ENCODE results near the gene SLC38A8.

SLC38A8 gene

GRCh38 chr16:84042308-84042878 lies at the start of gene SLC38A8:
SLC38A8 (minus strand) TSS chr16:84042795; CDS start chr16:84042157, 638 bp downstream.
- DNase-seq (ENCODE audit: low read depth in 2 of 2) = no peak
- TF ChIP-seq, protein P1, sequence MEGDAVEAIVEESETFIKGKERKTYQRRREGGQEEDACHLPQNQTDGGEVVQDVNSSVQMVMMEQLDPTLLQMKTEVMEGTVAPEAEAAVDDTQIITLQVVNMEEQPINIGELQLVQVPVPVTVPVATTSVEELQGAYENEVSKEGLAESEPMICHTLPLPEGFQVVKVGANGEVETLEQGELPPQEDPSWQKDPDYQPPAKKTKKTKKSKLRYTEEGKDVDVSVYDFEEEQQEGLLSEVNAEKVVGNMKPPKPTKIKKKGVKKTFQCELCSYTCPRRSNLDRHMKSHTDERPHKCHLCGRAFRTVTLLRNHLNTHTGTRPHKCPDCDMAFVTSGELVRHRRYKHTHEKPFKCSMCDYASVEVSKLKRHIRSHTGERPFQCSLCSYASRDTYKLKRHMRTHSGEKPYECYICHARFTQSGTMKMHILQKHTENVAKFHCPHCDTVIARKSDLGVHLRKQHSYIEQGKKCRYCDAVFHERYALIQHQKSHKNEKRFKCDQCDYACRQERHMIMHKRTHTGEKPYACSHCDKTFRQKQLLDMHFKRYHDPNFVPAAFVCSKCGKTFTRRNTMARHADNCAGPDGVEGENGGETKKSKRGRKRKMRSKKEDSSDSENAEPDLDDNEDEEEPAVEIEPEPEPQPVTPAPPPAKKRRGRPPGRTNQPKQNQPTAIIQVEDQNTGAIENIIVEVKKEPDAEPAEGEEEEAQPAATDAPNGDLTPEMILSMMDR (IDR thresholded peaks at IDR 0.05; ENCODE audit: low read depth, low read length) = no peak
- no peak within 1 kb of the TSS for H3K4me3 ChIP-seq (replicated peaks in 1 of 2; ENCODE audit: low read depth in 2 of 2, low read length in 2 of 2)

DNA sequence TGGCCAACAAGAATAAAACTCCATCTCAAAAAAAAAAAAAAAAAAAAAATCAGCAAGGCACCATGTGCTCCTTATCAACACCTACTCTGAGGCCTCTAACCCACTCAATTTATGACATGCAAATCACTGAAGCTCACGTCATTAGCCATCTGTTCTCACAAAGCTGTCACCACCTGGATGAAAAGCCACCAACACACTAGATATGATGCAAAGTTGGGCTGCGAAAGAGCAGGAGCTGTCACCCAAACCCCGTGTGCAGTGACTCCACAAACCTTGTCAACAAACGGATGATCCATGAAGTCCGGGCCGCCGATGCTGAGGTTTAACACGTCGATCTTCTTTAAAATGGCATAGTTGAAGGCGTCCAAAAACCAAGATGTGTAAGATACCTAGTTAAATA lies 48.9 kb upstream of the SLC38A8 start:
- no peak for DNase-seq (ENCODE audit: low read depth in 2 of 2)
- TF ChIP-seq, protein P1 (IDR thresholded peaks at IDR 0.05; ENCODE audit: low read depth, low read length) = no peak
- H3K4me3 ChIP-seq (replicated peaks in 1 of 2; ENCODE audit: low read depth in 2 of 2, low read length in 2 of 2) = no peak overlapping the region

DNA sequence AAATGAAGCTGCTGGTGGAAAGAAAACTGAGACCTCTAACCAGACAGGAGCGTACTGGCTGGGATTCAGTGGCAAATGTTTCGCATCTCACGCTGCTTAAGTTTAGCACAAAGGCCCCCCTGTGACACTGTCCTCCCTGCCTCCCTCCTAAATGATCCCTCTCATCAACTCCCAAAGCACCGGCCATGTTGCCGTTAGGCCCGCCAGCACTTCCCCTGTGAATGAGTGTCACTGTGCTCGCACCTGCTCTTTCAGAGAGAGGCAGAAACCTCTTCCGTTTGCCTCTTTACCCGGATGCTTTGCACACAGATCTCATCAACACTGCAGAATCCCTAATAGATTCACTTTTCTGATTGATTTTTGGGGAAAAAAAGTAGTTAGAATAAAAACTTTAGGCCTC lies 47.6 kb upstream of the SLC38A8 start:
- no peak overlapping the region for H3K4me3 ChIP-seq (replicated peaks in 1 of 2; ENCODE audit: low read depth in 2 of 2, low read length in 2 of 2)
- no peak for DNase-seq (ENCODE audit: low read depth in 2 of 2)
- TF ChIP-seq, protein P1 (IDR thresholded peaks at IDR 0.05; ENCODE audit: low read depth, low read length) = no peak

- DNase-seq (ENCODE audit: low read depth in 2 of 2) = no peak
- TF ChIP-seq, protein P1 (IDR thresholded peaks at IDR 0.05; ENCODE audit: low read depth, low read length) = no peak
- no peak overlapping the region for H3K4me3 ChIP-seq (replicated peaks in 1 of 2; ENCODE audit: low read depth in 2 of 2, low read length in 2 of 2)
Observed at GRCh38 chr16:84088695-84089395, 46.2 kb upstream of the SLC38A8 start.

GRCh38 chr16:84087466-84088151 lies 45.0 kb upstream of the SLC38A8 start:
- TF ChIP-seq, protein P1 (IDR thresholded peaks at IDR 0.05; ENCODE audit: low read depth, low read length) = no peak
- H3K4me3 ChIP-seq (replicated peaks in 1 of 2; ENCODE audit: low read depth in 2 of 2, low read length in 2 of 2) = no peak overlapping the region
- DNase-seq (ENCODE audit: low read depth in 2 of 2) = no peak

- H3K4me3 ChIP-seq (replicated peaks in 1 of 2; ENCODE audit: low read depth in 2 of 2, low read length in 2 of 2) = no peak overlapping the region
- TF ChIP-seq, protein P1 (IDR thresholded peaks at IDR 0.05; ENCODE audit: low read depth, low read length) = no peak
- no peak for DNase-seq (ENCODE audit: low read depth in 2 of 2)
Observed at GRCh38 chr16:84087001-84087400, 44.4 kb upstream of the SLC38A8 start.
